Right ventricle myocardium superior (tissue), 1 donor: ENCODE data around the gene NFAT5. TPM values are rescaled to one million over a fixed set of nuclear protein-coding genes. Genes with fewer than 3 reads are reported as not detected.

ENCODE experiments used
- ATAC-seq: fragments of 200-7000 bp; cut with Tn5 transposase; one replicate; pipeline ENCODE4 v1.9.1; 2020; ENCODE audit warnings: mild to moderate bottlenecking; ENCODE audit not compliant: poor library complexity
- DNase-seq: peaks from one replicate; pipeline ENCODE4 v3.0.0-alpha.2; 2020
- intact Hi-C: fragments of 100-400 bp; cut with DNase I; formaldehyde crosslinking; loops from one replicate; pipeline ENCODE4 v1.11.2; 2022
- total RNA-seq: library from RNA; stranded (reverse); fragmentation: NEBNext Ultra II Directional; extraction: Animal tissue kit (Norgen Biotek cat#: 25700); gene quantifications from one replicate; pipeline ENCODE4 v1.2.1, GENCODE V29; 2021
- donor health status: DM: no; HTN: yes; CAD: no; lungs with severe emphysema.

NFAT5 gene
- total RNA-seq, 1 donor from 2014 or later, result 13.9 TPM

DNA sequence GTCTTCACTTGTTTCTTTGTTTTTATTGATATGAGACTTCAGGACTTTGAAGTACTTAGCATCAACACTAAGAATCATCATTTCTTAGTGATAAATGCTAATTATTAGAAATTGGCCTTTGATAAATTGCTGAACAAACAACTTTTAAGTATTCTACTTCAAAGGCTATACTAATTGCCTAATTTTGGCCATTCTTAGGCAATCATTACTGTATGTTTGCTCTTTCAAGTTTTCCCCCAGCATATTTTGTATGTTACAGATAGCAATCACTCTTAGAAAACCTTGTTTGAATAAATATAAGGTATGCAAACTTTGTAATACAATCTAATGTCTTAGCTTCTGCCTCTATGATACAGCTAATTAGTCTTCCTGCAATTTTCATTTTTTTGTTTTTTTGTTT, 114.6 kb downstream of the NFAT5 start:
- DNase-seq (no peak), ATAC-seq (no peak)
- intact Hi-C loops, result no loop called here

DNA sequence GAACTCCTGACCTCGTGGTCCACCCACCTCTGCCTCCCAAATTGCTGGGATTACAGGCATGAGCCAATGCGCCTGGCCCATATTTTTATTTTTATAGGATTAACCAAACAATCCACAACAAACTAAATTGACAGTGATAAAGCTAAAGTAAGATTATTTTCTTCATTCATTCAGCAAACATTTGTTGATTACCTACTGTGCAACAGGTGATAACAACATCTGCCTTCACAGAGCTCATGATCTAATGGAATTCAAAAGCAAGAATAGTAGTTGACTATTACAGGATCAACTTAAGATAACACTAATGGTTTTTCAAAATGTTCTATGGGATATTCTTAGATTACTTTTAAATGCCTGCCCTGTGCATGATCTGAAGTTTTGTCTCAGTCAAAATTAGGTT, 122.8 kb downstream of the NFAT5 start:
- DNase-seq (no peak), ATAC-seq (no peak)
- intact Hi-C loops, result no loop called here

DNA sequence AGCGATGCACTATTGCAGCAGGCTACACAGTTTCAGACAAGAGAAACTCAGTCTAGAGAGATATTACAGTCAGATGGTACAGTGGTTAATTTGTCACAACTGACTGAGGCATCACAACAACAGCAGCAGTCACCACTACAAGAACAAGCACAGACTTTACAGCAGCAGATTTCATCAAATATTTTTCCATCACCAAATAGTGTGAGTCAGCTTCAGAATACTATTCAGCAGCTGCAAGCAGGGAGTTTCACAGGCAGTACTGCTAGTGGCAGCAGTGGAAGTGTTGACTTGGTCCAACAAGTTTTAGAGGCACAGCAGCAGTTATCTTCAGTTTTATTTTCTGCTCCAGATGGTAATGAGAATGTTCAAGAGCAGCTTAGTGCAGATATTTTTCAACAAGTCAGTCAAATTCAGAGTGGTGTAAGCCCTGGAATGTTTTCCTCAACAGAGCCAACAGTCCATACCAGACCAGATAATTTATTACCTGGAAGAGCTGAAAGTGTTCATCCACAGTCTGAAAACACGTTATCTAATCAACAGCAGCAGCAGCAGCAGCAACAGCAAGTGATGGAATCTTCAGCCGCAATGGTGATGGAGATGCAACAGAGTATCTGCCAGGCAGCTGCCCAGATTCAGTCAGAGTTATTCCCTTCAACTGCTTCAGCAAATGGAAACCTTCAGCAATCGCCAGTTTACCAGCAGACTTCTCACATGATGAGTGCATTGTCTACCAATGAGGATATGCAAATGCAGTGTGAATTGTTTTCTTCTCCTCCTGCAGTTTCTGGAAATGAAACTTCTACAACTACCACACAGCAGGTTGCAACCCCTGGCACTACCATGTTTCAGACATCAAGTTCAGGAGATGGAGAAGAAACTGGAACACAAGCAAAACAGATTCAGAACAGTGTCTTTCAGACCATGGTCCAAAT, 126.5 kb downstream of the NFAT5 start:
- no peak for ATAC-seq

DNA sequence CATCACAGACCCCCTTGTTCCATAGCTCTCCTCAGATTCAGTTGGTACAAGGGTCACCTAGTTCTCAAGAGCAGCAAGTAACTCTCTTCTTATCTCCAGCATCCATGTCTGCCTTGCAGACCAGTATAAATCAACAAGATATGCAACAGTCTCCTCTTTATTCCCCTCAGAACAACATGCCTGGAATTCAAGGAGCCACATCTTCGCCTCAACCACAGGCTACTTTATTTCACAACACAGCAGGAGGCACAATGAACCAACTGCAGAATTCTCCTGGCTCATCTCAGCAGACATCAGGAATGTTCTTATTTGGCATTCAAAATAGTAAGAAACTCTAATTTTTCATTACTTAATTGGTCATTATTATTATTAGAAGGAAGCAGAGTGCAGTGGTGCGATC, 128.2 kb downstream of the NFAT5 start:
- intact Hi-C loops, result no loop called here
- no peak for DNase-seq
- ATAC-seq, result no peak

More for the DNA sequence above, 126.5 kb downstream of the NFAT5 start:
- intact Hi-C loops, result no loop called here
- no peak for DNase-seq

DNA sequence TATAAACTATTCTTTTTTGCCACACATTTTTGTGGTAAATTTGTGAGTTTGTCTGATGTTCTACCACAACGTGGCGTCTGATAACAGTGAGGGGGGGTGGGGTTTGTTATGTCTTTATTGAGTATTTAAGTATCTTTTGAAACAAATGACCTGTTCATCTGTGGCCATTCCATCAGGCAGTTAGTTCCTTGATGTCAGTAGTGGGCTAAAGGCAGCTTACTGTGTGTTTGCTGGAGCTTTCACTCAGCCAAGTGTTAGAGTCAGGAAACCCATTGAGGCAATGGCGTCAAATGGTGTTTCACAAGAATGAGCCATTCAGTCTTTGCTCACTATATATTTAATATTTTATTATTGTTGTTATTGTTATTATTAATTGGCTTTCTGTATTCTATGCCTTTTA, 132.6 kb downstream of the NFAT5 start:
- ATAC-seq, result no peak
- intact Hi-C loops, result no loop called here
- no peak for DNase-seq

DNA sequence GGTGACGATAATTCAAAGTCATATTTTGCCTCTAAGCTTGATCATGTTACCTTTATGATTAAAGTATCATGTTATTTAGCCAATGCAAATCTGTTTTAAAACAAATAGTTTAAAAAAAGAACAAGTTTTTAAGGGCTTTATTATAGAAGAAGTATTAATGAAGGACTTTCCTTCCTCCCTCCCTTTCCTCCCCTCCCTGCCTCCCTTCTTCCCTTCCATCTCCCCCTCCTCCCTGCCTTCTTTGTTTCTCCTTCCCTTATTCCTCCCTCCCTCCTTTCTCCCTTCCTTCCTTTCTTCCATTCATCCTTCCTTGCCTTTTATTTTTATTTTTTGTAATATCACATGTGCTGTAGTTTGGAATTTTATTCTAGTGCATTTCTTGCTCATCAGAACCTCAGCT, 134.1 kb downstream of the NFAT5 start:
- no peak for ATAC-seq
- intact Hi-C loops, result no loop called here

DNA sequence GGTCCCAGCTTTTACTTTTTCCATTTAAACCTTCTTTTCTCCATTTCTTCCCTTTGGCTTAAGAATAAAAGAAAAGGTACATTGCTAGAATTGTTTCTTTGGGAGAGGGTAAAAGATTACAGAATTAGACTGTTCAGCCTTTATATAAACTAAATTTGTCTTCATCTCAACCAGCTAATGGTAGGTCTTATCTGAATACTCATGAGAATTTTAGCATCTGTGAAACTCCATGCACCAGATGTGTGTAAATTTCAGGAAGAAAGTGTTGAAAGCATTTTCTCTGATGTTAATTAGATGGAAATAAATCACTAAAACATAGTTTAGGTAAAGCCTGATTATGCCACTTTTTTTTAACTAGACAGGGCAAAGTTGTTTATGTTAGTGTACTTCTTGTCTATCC, 135.7 kb downstream of the NFAT5 start:
- intact Hi-C loops, result no loop called here
- no peak for DNase-seq
- no peak for ATAC-seq

More for the DNA sequence above, 134.1 kb downstream of the NFAT5 start:
- DNase-seq, result no peak

DNA sequence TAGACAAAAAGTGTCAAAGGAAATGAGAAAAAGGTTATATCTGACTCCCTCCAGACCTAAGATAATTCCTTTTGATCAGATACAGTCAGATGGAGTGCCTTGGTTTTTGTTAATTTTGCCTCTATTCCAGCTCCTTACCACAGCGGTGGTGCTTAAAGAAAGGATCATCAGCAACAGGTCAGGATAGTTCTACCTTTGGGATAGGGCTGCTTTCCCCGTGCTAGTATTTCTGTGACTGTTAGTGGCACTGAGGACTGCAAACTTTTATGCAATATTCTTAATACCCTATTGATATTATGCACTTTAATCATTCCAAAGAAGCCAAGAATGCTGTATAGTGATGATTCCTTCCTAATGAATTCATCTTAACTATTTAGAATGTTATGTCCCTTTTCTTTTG, 136.1 kb downstream of the NFAT5 start:
- ATAC-seq (no peak), DNase-seq (no peak)
- intact Hi-C loops, result no loop called here

DNA sequence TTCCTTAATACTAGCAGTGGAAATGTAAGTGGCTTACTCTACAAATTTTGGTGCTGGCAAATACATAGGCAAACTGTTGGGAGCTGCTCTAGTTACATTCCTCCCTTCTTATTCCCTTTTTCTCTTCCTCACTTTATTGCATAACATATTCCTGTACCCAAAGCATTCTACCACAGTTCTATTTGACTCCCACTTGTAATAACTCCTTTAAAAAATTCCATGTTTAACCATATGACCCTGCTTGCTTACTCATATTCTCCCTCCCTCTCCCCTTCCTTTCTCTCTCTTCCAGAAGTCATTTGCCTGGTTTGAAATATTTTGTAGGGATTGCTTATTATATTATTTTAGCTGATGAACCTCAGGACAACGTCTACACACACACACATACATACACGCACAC, 137.9 kb downstream of the NFAT5 start:
- intact Hi-C loops, result no loop called here
- no peak for DNase-seq
- no peak for ATAC-seq

DNA sequence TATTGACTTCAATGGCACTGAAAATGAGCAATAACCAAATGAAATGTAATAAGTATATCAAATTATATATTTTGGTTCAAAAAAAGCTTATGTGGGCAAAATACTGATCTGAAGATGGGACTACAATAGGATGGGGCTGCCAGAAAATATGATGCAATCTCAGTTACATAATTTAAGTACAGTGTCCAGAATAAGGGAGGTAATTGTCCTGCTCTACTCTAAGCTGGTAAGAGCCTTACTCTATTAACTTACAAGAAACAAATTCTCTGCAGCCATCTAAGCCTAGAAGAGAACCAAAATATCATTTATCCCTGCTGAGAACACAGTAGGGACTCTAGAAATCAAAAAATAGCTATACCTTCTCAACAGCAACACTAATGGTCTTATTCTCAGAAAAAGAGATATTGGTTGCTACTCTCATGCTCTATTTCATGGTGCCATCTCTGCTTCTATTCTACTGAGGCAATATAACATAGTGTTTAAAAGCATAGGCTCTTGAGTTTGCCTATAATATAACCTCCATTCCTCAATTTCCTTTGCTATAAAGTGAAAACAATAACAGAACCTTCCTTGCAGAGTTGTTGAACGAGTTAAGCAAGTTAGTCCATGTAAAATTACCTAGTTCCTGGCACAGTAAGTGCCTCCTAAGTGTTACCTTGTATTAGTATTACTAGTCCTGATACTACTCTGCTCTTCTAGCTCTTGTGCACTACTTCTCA, 140.6 kb downstream of the NFAT5 start:
- ATAC-seq (peak; percentile 54), DNase-seq (no peak)
- intact Hi-C loops, result no loop called here

DNA sequence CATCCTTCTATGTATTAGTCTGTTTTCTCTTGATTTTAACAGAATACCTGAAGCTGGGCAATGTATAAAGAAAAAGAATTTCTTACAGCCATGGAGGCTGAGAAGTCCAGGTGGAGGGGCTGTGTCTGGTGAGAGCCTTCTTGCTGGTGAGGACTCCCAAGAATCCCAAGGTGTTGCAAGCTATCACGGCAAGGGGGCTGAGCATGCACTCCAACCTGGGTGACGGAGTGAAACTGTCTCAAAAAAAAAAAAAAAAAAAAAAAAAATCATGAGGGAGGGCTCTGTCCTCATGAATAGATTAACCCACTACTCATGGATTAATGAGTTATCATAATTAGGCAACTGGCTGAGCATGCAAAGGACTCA, 141.2 kb downstream of the NFAT5 start:
- intact Hi-C loops, result no loop called here
- DNase-seq (no peak), ATAC-seq (no peak)

DNA sequence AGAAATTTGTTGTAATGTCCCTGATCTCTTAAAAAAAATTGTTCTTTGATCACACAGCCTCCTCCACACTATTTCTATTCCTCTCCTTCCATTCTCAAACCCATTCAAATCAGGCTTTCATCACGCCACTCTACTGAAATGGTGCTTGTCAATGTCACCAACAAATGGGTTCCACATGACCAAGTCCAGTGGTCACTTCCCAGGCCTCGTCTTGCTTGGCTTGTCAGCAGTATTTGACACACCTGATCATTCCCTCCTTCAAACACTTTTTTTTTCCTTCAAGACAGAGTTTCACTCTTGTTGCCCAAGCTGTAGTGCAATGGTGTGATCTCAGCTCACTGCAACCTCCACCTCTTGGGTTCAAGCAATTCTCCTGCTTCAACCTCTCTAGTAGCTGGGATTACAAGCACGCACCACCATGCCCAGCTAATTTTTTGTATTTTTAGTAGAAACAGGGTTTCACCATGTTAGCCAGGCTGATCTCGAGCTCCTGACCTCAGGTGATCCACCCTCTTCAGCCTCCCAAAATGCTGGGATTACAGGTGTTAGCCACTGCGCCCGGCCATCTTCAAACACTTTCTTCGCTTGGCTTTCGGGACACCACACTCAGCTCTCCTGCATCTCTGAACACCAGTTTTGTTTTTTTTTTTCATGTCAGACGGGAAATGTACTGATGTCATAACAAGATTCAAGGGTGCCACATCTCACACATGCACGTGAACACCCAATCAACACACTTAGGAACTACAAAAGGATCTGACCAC, 142.3 kb downstream of the NFAT5 start:
- intact Hi-C loops, result loop anchor here (2.0 kb wide), 1 partner anchor 47 kb away; the partner anchor contains the start of gene NOB1
- no peak for ATAC-seq

DNA sequence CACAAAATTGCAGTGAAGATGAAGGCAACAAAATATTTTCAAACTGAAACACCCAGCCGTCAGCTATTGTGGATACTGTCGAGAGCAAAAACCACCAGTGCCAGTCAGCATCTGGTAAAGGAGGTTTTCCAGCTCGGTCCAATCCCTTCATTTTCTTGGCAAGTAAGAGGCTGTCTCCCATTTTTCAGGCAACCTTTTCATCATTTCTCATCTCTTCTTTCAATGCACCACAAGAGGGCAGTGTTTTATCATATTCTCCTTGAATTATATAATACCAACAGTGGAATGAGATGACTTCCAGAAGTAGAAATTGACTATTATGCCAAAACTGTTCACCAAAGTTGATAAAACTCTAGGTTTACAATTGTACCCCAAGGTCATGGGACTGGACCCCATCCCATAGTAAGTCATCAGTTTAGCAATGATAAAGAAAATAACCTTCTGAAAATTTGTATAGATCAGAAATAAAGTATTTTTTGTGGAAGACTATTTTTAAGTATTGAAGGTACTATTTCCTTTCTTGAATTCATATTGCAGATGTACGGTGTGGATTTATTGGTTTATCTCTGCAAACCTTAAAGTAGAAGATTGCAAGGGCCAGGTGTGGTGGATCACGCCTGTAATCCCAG, 143.8 kb downstream of the NFAT5 start:
- peak; percentile 73 for ATAC-seq
- intact Hi-C loops, result loop anchor here (2.0 kb wide), 1 partner anchor 45 kb away; the partner anchor contains the start of gene NOB1
- DNase-seq, result no peak

More for the DNA sequence above, 142.3 kb downstream of the NFAT5 start:
- no peak for DNase-seq

DNA sequence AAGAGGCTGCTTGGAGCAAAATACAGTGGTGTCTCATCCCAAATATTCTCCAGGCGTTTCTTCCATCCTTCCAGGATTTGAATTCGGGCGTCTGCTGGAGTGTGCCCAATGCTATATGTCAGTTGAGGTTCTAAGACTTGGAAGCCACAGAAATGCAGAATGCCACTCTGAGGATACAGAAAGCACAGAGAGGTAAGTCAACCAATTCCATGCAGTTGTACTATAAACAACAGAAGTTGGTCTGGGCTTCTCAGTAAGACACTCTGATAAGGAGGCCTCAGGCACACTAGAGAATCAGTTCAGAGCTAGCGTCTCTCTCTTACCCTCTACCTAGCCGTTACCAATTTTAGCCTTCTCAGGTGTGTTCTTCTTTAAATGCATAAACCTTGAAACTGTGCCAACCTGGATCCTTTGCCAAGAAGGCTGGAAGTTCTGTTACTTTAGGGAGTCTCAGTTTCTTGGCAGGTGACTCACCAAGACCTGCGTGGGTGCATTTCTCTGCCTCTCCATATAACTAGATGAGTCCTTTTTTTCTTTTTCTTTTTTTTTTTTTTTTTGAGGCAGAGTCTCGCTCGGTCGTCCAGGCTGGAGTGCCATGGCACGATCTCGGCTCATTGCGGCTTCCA, 145.5 kb downstream of the NFAT5 start:
- no peak for DNase-seq
- no peak for ATAC-seq
- intact Hi-C loops, result no loop called here

DNA sequence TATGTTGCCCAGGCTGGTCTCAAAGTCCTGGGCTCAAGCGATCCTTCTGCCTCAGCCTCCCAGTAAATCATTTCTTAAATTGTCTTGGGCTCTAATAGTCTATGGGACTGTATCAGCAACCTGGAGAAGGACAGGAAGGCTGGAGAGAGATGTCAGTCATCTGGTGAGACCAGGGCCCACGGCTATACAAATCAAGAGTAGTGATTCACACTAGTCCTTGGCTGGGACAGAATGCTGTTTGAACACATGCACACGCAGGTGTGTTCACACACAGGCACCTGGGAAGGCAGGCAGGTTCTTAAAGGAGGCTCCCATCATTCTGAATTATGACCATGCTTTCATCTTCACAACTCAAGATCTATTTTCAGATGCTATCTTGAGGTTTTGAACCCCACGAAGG, 146.5 kb downstream of the NFAT5 start:
- no peak for ATAC-seq
- intact Hi-C loops, result no loop called here
- DNase-seq, result no peak

DNA sequence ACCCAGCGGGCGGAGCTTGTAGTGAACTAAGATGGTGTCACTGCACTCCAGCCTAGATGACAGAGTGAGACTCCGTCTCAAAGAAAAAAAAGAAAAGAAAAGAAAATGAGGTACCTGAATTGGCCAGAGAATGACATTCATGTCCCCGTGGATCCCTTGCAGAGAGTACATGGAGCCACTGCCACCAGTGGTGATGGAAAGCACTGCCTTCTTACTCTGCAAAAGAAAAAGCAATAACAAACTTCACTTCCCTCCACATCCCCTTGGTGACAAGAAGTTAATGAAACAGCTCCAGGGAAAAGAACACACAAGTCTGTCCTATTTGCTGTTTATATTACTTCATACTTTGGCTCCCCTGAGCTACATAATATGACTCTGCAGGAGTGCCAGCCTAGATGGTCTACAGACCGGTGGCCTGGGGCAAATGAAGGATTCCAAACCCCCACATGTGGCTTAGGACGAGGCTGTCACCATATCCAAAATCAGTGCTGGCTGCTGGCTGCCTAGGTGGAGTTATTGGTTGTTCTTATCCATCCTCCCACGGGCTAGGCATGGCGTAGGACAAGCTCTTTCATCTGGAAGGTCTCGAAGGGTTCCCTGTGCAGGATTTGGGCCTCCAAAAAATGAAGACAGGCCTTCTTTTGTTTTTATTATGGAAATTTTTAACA, 147.3 kb downstream of the NFAT5 start:
- no peak for ATAC-seq
- DNase-seq, result no peak
- intact Hi-C loops, result no loop called here

DNA sequence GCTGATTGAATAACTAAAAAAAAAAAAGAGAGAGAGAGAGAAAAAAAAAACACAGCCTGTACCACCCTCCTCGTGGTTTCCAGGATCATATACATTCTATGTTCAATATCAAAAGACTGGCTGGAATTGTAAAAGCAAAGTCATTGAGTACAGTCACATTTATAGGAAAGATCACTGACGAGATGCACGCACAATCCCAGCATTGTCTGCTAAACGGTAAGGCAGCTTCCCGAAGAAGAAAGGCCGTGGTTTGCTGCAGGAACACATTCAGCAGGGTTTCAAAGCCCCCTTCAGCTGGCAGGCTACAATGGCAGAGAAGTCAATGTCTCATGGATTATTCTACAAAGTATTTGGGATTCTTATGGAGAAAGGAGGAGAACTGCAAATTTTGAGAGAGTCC, 151.3 kb downstream of the NFAT5 start:
- DNase-seq (no peak), ATAC-seq (no peak)
- intact Hi-C loops, result no loop called here
